Activated T-cell treated with anti-CD3 and anti-CD28 coated beads for 48 hours (primary cell): ENCODE data around the gene MAP9.
A peak's percentile ranks its signal among the peaks of the same experiment; 100 is the strongest.
"Not testable (repeated sequence)": the region's sequence is repeated elsewhere in the genome, so short reads cannot be mapped to it uniquely, and the experiment has no call there.

Experiments
- DNase-seq: peaks from one replicate; pipeline ENCODE4 v3.0.0-alpha.2; 2020; ENCODE audit warnings: low read depth

MAP9 gene

DNA sequence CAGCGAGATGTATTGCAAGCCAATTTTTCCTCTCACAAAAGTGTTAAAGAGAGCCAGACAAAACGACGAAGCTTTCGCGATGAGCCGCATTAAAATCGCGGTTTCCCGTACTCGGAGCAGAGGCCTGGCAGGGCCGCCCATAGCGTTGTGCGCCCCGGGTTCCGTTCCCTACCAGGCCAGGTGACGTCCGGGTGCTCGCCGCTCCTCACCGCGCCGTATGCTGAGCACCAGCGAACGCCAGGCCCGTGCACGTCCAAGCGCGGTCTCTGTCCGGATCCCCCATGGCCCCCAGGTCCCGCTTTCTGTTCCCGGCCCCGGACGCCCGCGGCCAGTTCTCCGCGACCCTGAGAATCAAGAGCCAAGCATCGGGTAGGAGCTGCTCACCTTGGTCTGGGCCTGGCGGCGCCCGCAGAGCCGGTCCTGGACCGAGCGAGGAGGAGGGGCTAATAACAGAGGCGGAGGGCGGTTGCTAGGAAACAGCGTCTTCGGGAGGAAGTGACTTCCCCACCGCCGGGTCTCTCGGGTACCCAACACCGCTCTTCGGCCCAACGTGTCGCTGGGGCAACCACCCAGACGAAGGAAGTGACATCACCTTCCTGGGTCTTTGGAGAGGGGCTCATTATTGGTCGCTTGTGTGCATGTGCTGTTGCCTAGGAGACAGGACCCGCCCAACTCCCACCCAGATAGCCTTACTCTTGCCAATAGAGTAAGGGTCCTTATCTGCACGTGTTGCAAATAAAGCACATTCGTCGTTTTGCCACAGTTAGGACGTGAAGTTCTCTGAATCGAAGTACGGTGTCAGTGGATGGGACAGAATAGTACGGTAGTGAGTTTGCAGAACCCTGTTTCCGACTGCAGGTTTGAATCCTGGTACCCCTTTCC lies at the start of gene MAP9:
TSS of gene MAP9 (minus strand) at position 579 of the 882 bp plus-strand sequence. CDS start 1,115 bp downstream, outside the sequence.
- DNase-seq = peak; percentile 81

DNA sequence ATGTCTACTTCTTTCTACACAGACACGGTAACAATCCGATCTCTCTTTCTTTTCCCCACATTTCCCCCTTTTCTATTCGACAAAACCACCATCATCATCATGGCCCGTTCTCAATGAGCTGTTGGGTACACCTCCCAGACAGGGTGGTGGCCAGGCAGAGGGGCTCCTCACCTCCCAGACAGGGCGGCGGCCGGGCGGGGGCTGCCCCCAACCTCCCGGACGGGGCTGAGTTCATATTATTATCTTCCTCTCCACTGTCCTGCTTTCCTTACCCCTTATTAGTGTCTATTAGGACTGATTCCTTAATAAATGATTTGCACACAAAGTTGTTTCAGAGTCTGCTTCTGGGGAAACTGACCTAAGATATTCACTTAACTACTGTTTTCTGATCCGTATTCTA lies 48.0 kb upstream of the MAP9 start:
- not testable (repeated sequence) for DNase-seq

DNA sequence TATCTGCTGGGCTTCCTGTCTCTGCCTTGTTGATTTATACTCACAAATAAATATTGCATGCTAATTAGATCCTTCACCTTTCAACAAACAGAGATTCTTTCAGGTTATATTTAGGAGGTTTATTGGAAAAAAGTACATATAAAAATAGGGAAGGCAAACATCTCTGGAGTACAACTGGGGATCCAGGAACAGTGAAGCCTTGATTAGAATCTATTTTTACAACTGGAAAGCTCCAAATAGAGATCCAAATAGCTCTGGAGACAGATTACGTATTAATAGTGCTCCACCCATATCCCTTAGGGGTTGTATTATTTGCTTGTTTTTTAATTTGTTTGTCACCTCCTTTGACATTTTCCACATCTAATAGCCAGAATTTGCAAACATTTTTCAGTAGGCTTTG lies 46.9 kb upstream of the MAP9 start:
- DNase-seq = no peak

DNA sequence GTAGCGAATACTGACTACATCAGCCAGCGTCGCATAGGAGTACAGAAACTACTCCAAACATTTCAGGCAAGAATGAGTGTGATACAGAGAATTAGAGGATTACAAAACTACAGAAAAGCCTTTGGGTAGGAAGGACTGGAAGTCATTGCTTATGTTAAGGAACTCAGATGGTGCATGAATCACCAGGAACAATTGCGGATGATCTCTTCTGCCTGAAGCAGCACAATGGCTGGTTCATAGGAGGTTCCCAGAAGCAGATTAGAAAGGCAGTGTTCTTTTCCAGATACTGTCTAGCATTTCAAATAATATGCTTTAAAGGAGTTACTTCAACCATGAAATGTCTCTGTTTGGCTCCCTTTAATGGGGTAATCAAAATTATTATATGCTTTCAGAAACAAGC lies 42.5 kb upstream of the MAP9 start:
- DNase-seq = no peak

DNA sequence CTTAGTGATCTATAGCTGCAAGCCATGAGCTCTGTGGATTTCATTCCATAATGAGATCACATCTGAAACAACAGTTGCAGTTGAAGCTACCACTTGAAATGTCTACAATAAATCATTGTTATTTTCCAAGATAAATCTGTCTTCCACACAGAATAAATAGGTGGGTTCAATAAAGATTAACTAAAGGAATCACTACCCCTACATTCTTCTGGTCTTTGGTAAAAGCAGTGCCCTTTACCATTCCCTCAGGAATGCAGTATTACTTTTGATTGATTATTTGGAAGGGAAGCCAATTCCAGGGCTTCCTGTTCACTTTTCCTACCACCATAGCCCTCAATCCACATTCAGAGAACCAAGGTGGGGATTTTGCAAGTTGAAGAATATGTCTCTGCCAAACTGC lies 38.9 kb upstream of the MAP9 start:
- no peak for DNase-seq

DNA sequence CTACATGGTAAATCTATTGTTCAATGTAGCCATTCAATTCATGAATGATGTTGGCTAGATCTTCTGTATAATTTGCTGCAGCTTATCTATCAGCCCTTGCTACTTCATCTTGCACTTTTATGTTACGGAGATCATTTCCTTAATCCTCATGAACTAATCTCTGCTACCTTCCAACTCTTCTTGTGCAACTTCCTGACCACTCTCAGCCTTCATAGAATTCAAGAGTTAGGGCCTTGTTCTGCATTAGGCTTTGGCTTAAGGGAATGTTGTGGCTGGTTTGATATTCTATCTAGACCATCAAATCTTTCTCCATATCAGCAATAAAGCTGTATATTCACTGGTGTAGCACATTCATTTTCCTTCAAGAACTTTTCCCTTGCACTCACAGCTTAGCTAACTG lies 36.7 kb upstream of the MAP9 start:
- DNase-seq = no peak

DNA sequence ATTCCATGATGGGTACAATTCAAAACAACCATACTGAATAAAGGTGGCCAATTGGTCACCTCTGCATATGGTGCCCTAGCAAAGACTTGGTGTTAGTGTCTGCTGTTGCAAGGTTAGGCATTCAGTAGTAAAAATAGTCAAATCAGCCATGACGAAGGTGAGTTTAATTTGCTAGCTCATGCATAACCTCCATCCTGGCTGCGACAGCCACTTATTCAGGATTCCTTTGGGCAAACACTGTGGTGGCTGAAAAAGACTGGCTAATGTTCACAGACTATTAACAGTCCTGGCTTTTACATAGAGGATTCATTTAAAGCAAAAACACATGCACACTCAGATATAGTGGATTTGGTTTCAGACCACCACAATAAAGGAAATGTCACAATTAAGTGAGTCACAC lies 34.8 kb upstream of the MAP9 start:
- DNase-seq = no peak

DNA sequence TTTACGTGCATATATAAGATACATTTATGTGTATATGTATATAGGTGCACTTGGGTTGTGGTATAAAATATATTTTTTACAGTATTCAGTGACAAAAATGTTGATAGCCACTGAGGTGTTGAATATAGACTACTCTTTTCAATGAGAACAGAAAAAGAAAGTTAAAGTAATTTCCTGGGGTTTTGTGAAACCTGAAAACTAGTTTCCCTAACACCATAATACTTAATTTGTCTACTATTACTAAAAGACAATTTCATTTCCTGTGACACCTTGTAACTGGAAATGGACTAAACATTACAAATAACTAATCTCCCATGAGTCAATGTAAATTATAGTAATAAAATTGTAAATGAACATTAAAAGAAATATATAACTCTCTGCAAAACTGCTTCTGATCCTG lies 32.0 kb upstream of the MAP9 start:
- no peak for DNase-seq

DNA sequence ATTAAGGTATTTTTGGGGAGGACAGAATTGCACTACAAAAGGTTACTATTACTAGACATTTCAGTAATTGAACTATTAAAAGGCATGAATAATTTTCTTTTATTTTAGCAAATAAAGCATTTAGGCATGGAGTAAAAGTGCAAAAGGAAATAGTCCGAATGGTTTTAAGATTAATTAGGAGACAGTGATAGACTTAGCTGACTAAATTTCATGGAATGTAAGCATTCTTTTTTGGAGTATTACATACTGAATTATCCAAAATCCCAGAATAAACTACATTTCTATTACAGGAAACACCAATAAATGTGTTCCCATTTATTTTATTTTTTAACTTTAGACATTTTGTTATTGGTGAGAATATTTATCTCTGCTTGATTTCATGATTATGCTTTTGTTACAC lies 30.7 kb upstream of the MAP9 start:
- DNase-seq = no peak

DNA sequence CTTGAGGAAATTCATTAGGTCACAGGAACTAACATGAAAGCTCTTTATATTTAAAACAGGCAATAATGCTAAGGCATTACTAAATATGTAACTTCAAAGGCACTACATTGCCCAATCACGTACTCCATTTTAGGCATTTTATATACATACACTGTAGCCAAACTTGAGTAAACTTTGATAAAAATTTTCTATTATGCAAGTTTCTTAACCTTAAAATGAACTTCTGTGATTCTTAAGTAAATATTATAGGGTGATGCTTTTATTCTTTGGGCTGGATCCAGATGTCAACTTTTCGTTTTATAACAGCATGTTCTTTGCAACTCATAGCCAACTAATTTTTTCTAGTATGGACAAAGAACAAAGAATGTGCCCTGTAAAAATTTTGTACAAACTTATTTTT lies 28.3 kb upstream of the MAP9 start:
- DNase-seq = no peak

DNA sequence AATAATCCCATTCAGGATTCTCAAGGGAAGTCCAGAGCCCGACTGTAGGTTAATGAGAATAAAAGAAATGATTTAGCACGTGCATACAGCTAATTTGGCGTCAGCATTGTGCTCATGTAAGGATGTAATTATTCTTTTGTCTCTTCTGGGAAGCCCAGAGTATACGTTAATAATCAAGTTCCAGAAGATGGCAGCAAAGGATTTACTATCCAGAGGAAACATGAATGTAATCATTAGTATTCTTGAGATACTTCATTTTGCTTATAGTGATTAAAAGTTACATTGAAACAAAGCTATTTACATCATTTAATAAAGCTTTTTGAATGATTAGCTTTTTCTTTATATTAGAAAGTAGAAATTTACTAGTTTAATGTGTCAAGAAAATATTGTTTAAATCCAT lies 27.1 kb upstream of the MAP9 start:
- no peak for DNase-seq

DNA sequence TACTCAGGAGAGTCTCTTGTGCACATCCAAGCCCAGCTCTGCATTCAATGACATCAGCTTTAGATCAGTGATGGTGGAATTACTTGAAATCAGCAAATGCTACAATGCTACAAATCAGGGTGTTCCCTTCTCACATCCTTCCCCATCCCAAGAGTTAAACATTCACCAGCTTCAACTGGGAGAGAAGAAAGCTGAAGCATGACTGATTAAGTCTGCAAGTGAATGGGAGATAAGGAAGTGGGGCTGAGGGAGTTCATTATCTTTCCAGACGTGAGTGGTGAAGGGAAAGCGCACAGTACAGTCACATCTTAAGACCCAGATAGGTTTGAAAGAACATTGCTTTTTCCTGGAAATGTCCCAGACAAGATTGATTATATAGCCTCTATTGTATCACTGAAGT lies 26.2 kb upstream of the MAP9 start:
- DNase-seq = no peak

DNA sequence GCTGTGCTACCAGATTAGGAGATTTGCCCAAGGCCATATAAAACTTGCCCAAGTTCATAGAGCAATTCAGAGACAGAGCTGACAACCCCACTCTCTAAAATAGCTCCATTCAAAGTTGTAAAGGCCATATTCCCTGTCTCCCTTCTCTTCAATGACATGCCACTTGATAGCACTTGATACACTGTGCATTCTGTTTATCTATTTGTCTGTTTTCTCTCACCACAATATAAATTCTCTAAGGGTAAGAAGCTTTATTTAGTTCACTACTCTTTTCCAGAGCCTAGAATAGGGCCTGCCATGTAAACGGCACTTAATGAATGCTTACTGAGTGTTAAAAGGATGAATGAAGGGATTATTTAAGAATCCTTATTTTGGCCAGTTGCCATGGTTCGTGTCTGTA lies 24.1 kb upstream of the MAP9 start:
- no peak for DNase-seq

DNA sequence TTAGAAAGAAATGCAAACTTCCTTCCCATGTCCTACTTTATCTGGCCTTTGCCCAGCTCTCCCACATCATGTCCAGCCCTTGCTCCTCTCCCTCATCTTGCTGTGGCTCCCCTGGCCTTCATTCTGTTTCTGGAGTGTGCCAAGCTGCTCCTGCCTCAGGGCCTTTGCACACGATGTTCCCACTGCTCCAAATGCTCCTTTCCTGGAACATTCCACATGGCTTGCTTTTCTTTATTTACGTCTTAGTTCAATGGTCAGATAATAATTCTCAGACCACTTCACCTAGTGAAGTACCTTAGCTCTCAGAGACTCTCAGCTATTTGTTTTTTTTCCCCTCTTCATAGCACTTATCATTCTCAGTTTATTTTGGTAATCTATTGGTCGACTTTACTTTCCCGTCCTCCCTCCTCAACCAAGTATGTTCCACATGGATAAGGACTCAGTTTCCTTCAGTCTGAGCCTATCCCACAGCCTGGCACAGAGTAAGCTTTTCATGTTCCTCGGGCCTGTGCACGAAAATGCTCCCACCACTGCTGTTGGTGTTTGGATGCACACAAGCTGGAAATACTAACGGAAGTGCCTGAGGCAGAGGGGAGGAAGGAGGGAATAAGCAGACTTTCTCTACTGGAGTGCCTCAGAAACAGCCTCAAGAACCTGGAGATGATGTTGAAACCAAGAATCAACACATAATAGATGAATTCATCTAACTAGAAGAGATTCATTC lies 23.4 kb upstream of the MAP9 start:
- DNase-seq = no peak

DNA sequence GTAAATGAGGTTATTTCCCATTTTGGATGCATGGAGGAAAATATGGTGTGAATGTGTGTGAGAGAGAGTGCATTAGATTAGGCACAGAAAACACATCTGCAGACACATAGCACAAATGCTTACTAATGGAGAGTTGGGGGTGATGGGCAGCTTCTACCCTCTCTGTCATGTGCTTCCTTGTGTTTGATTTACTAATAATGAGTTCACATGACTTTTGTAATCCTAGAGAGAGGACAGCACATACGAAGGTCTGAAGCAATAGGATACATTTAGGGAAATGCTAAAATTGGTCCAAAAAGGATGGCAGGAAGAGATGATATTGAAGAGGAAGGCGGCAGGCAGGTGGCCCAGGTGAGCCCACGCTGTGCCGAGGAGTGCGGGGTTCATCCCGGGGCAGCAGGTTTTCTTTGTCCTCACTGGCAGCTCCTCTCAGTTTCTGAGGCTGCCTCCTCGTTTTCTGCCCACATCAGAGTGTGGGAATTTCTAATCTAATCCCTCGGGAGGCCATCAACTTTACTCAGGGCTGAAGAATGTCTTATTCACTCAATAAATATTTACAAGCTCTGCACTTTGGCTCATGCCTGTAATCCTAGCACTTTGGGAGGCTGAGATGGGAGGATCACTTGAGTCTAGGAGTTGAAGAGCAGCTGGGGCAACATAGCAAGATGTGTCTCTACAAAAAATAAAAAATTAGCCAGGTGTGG lies 15.9 kb upstream of the MAP9 start:
- DNase-seq = no peak

DNA sequence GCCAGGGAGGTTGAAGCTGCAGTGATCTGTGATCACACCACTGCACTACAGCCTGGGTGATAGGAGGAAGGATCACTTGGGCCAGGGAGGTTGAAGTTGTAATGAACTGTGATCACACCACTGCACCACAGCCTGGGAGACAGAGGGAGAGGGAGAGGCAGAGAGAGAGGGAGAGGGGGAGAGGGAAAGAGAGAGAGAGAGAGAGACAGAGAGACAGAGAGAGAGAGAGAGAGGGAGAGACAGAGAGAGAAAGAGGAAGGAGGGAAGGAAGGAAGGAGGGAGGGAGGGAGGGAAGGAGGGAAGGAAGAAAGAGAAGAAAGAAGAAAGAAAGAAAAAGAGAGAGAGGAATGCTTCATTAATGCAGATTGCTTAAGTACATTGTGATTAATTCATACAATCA lies 15.2 kb upstream of the MAP9 start:
- DNase-seq = no peak

DNA sequence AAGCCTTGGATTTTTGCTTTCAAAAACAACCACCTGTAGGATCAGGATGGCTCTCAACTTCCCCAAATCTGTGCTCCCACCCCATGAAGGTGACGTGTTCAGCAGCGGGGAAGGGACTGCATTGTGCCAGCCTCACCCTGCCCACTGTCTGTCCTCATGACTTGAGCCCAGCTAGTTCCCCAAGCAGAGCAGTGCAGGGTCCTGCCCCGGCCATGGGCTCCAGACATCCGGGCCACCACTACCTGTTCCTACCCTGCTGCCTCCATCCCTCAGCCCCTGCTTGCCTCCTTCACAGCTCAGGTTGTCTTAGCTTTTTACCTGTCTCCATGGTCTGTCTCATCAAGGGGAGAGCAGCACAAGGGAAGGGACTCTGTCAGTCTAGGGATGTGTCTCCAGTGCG lies 11.4 kb upstream of the MAP9 start:
- DNase-seq = no peak

DNA sequence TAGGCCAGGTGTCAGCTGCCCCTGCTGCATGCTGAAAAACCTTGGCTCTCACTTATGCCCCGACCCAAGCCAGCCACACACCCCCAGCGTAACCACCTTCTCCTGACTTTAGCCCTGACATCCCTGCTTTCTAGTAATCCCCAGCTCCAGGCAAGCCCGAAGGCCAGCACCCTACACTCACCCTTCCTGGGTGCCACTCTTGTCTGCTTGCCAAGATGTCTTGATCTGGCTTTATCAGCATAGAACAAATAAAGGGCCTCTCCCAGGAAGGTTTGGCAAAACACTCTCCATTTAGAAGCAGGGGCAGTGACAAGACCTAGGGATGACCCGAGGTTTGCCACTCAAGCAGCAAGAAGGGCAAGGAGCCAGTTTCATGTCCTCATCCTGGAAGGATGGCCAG lies 6.8 kb upstream of the MAP9 start:
- DNase-seq = no peak

DNA sequence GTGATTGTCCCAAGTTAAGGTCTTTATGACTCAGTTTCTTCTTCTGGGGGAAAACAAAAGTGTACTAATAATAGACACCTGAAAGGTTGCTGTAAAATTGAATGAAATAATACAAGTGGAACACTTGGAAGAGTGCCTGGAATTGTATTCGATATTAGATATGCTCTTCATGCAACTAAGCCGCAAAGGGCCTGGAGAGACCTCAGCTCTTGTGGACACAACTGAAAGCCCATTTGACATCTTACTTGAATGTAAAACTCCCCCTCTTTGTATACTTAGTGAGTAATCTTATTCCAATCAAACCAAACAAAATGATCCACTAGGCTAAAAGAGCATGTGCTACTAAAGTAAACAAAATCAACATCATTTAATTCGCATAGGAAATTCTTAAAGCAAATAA lies 511 bp upstream of the MAP9 start:
- DNase-seq = no peak

DNA sequence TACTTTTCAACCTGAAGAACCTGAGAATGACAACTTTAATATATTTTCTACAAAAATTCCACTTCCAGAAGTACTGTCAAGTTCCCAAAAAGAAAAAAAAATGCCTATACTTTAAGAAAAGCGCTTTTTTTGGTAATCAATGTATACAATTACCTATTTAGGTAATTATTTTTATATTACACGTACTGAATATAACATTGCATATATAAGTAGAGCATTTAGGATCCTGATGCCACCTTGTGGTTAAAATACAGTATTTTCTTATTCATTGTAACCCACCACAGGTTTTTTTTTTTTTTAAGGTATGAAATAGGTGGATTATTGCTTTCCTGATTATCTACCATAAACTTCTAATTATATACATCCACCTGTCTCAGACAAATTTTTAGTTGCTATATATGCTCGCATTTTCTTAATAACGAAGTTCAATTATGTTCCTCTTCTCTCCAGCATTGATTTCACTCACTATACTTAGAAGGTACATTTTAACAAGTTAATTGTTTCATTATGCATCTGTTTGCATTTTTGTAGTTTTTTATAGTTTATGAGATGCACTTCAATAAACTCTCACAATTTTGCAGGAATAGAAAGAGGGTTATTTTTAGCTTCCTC lies 5.2 kb downstream of the MAP9 start:
- DNase-seq = no peak

DNA sequence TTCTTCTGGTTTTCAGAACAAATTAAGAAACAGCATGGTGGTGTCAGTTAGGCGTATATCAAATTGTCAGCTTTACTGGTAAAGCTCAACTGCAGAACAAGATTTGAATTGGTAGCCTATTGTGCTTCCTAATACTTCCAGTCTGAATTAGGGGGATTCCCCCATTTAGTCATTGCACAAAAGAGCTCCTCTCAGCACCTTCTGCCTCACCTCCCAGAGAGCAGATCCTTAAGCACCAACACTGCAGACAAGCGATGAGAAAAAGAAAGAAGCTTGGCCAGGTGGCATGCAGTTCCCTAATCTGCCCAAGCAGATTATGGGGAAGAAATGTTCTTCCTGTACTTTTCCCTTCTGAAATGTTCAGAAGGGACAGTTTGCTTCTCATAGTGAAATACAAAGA lies 9.2 kb downstream of the MAP9 start:
- no peak for DNase-seq

DNA sequence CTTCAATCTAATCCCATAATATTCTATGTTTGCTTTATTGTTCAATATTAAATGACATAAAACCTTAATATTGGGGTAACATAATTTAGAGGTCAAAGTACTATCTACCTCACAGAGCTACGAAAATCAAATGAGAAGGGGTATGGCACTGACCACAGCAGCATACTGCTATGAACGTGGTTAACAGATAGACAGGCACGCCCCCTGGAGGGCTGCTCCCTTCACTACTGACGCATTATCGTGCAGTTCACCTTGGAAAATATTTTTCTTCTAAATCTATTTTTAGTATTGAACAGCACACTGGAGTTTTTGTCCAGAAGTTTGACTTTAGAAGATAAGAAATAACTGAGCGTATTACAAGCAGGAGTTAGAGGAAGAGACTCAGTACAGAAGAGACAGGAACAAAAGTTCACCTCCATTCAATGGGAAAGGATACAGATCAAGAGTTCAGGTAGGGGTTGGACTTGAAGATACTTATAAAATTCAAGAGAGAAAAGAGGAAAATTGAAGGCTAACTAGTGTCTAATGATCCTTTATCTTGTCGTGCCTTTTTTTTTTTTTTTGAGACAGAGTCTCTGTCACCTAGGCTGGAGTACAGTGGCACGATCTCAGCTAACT lies 22.7 kb downstream of the MAP9 start:
- DNase-seq = peak; percentile 15
